DOHH2 (cell line): Measurements from ENCODE around the gene NPM1.

Experiments used
- CTCF ChIP-seq: fragments of 200-600 bp; sonication (generic); IDR thresholded peaks from one replicate; pipeline ENCODE4 v1.5.1; 2014; ENCODE audit warnings: antibody characterized with exemption, mild to moderate bottlenecking, low read depth, low read length; ENCODE audit not compliant: poor library complexity, severe bottlenecking
- EZH2phosphoT487 ChIP-seq: fragments of 200-600 bp; sonication (generic); IDR thresholded peaks from 2 replicates; pipeline ENCODE4 v1.6.1; 2017; ENCODE audit warnings: borderline replicate concordance, mild to moderate bottlenecking, antibody characterized with exemption, low read length, moderate library complexity, mixed read lengths

GRCh38 chr5:171401167-171401947, 13.7 kb downstream of the NPM1 start:
- TF ChIP-seq CTCF: no peak
- TF ChIP-seq EZH2phosphoT487: no peak
